ENCODE results near the gene ZNF280B. TPM values are rescaled to one million over a fixed set of nuclear protein-coding genes. Genes with fewer than 3 reads are reported as not detected.

ZNF280B gene
- polyA plus RNA-seq, 1 of the 3 experiments (the other 2 are of a cell fraction), result 0.82 TPM

DNA sequence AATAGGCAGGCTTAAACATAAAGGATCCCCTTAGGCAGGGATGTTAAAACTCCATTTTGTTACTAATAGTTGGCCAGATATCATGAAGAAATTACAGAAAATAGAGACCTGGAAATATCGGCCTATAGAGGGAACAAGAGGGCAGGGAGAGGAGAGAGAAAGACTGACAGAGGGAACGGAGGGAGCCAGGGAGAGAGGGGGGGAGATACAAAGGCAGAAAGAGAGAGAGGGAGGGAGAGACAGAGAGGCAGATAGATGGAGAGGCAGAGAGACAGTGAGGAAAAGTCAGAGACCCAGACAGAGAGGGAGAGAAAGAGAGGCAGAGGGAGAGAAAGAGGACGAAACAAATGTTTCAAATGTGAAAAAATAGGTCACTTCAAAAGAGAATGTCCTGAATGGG is 53.5 kb downstream of the ZNF280B start:
- ChIA-PET POLR2A (no interaction called here), CTCF (interaction anchor here (1.4 to 2.6 kb wide), 3 partner anchors 24 to 429 kb away, joined by 3 to 10 read pairs (median 4); no protein-coding TSS in a partner anchor)
- Histone ChIP-seq H3K4me3 (ENCODE audit: low read depth in 2 of 2, low read length in 1 of 2) (no peak overlapping the region), H2AFZ (ENCODE audit: low read depth) (no peak overlapping the region), H3K9me3 (no peaks in the 10 kb centered on the region), H3K9ac (no peak overlapping the region), H3K79me2 (ENCODE audit: insufficient read depth) (no peaks in the 10 kb centered on the region), H3K9me2 (no peaks in the 10 kb centered on the region), H3K4me2 (no peak overlapping the region), H3K4me1 (ENCODE audit: control insufficient read depth in 1 of 2, insufficient read depth in 2 of 2, low read depth in 1 of 2, low read length in 1 of 2) (no peaks in the 10 kb centered on the region; a peak in 1 of 4 replicates), H3F3A (replicated peaks; ENCODE audit: insufficient read depth) (no peaks in the 10 kb centered on the region), H4K20me1 (ENCODE audit: insufficient read depth) (no peaks in the 10 kb centered on the region), H3K36me3 (replicated peaks in 1 of 2; ENCODE audit: control insufficient read depth in 1 of 2, insufficient read depth in 2 of 2, low read length in 1 of 2) (no peaks in the 10 kb centered on the region), H3K27me3 (ENCODE audit: insufficient read depth) (peaks cover 4% of the 10 kb centered on the region; the same call in 1 of the 2 replicates), H3K27ac (ENCODE audit: low read depth in 2 of 2, low read length in 1 of 2) (no peak overlapping the region)
- TF ChIP-seq NFIC (IDR thresholded peaks at IDR 0.05; ENCODE audit: borderline replicate concordance), result no peak
- TF ChIP-seq TCF12 (IDR thresholded peaks at IDR 0.05), result no peak
- TF ChIP-seq EZH2phosphoT487 (IDR thresholded peaks at IDR 0.05; ENCODE audit: borderline replicate concordance, low read depth), result no peak
- no peak for TF ChIP-seq NRF1 (IDR thresholded peaks at IDR 0.05; ENCODE audit: low read depth, low read length)
- TF ChIP-seq MXI1 (IDR thresholded peaks at IDR 0.05; ENCODE audit: low read depth, low read length), result no peak
- TF ChIP-seq, protein P1, sequence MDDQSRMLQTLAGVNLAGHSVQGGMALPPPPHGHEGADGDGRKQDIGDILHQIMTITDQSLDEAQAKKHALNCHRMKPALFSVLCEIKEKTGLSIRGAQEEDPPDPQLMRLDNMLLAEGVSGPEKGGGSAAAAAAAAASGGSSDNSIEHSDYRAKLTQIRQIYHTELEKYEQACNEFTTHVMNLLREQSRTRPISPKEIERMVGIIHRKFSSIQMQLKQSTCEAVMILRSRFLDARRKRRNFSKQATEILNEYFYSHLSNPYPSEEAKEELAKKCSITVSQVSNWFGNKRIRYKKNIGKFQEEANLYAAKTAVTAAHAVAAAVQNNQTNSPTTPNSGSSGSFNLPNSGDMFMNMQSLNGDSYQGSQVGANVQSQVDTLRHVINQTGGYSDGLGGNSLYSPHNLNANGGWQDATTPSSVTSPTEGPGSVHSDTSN (IDR thresholded peaks at IDR 0.05), result no peak
- TF ChIP-seq FOSL2 (IDR thresholded peaks at IDR 0.05; ENCODE audit: borderline replicate concordance, low read depth), result no peak
- TF ChIP-seq, protein P2, sequence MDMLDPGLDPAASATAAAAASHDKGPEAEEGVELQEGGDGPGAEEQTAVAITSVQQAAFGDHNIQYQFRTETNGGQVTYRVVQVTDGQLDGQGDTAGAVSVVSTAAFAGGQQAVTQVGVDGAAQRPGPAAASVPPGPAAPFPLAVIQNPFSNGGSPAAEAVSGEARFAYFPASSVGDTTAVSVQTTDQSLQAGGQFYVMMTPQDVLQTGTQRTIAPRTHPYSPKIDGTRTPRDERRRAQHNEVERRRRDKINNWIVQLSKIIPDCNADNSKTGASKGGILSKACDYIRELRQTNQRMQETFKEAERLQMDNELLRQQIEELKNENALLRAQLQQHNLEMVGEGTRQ (IDR thresholded peaks at IDR 0.05; ENCODE audit: borderline replicate concordance, low read depth, low read length), result no peak
- no peak for TF ChIP-seq YY1 (IDR thresholded peaks at IDR 0.05; ENCODE audit: low read depth)
- TF ChIP-seq GATA2 (CRISPR knock-in tag; IDR thresholded peaks at IDR 0.05), result no peak
- TF ChIP-seq SMC3 (IDR thresholded peaks at IDR 0.05; ENCODE audit: low read depth, low read length), result no peak
- TF ChIP-seq FOXM1 (IDR thresholded peaks at IDR 0.05; ENCODE audit: low read depth), result no peak
- TF ChIP-seq RXRA (IDR thresholded peaks at IDR 0.05; ENCODE audit: borderline replicate concordance, low read depth), result no peak
- no peak for DNase-seq
- WGBS (ENCODE audit: low lambda C conversion rate), result 0% methylated on average over 3 of the region's 3 CpGs

DNA sequence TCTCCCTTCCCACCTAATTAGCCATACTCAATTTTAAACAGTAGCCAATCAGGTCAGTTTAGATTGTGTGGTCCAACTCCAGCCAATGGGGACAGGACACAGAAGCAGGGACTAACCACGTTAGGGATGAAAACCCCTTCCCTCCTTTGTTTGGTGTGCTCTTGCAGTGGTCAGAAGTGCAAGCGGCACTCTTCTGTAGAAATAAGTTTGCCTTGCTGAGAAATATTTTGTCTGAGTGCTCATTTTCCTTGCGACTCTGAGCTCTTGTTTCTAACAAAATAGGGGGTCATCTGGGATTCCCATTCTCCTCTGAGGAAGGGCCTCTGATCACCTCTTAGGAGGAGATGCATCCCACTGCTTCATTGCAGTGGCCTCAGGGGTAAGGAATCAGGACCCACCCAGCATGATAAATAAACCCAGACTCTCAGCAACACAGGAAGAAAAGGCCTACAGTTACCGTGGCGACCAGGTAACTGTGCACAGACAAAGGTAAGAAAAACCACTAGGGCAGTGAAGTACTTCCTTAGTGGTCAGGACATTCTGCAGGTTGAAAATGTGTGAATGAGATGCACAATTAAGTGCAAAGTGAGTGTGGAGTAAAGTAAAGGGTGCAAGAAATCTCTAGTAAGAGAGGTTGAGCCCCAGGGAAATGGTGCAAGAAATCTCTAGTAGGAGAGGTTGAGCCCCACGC is 55.4 kb downstream of the ZNF280B start:
- Histone ChIP-seq H4K20me1 (ENCODE audit: insufficient read depth) (no peaks in the 10 kb centered on the region), H3F3A (replicated peaks; ENCODE audit: insufficient read depth) (no peaks in the 10 kb centered on the region), H3K4me2 (no peak overlapping the region), H3K9ac (no peak overlapping the region), H3K27ac (ENCODE audit: low read depth in 2 of 2, low read length in 1 of 2) (no peak overlapping the region), H3K4me3 (ENCODE audit: low read depth in 2 of 2, low read length in 1 of 2) (no peak overlapping the region), H3K36me3 (replicated peaks in 1 of 2; ENCODE audit: control insufficient read depth in 1 of 2, insufficient read depth in 2 of 2, low read length in 1 of 2) (no peaks in the 10 kb centered on the region), H3K9me2 (no peaks in the 10 kb centered on the region), H3K9me3 (no peaks in the 10 kb centered on the region), H2AFZ (ENCODE audit: low read depth) (no peak overlapping the region), H3K4me1 (ENCODE audit: control insufficient read depth in 1 of 2, insufficient read depth in 2 of 2, low read depth in 1 of 2, low read length in 1 of 2) (no peaks in the 10 kb centered on the region; a peak in 1 of 4 replicates), H3K27me3 (ENCODE audit: insufficient read depth) (peaks cover 4% of the 10 kb centered on the region; the same call in 1 of the 2 replicates), H3K79me2 (ENCODE audit: insufficient read depth) (no peaks in the 10 kb centered on the region)
- ChIA-PET CTCF (interaction anchor here (0.7 kb wide), 1 partner anchor 406 kb away, joined by 3 read pairs; no protein-coding TSS in a partner anchor), POLR2A (no interaction called here)
- TF ChIP-seq RCOR1 (IDR thresholded peaks at IDR 0.05; ENCODE audit: low read length) (no peak), JUND (IDR thresholded peaks at IDR 0.05) (no peak)
- TF ChIP-seq, protein P3, sequence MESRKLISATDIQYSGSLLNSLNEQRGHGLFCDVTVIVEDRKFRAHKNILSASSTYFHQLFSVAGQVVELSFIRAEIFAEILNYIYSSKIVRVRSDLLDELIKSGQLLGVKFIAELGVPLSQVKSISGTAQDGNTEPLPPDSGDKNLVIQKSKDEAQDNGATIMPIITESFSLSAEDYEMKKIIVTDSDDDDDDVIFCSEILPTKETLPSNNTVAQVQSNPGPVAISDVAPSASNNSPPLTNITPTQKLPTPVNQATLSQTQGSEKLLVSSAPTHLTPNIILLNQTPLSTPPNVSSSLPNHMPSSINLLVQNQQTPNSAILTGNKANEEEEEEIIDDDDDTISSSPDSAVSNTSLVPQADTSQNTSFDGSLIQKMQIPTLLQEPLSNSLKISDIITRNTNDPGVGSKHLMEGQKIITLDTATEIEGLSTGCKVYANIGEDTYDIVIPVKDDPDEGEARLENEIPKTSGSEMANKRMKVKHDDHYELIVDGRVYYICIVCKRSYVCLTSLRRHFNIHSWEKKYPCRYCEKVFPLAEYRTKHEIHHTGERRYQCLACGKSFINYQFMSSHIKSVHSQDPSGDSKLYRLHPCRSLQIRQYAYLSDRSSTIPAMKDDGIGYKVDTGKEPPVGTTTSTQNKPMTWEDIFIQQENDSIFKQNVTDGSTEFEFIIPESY (IDR thresholded peaks at IDR 0.05; ENCODE audit: borderline replicate concordance, low read depth), result no peak
- DNase-seq, result no peak
- WGBS (ENCODE audit: low lambda C conversion rate), result 14% methylated on average over 6 of the region's 6 CpGs

Measured in SK-N-SH (cell line).